Trophoblast cell (in vitro differentiated cells and primary cell): ENCODE measurements around the gene ASCC1.

Source experiments
- DNase-seq, 2 donors: peaks; one replicate each; pipeline ENCODE4 v3.0.0-alpha.2; 2016
- H2AFZ ChIP-seq: 2 replicates; pipeline ENCODE4 v1.6.1; 2013; ENCODE audit warnings: low read length, moderate library complexity, mild to moderate bottlenecking; ENCODE audit not compliant: insufficient read depth, poor library complexity
- H2AK5ac ChIP-seq: 2 replicates; pipeline ENCODE4 v1.6.1; 2013; ENCODE audit warnings: mild to moderate bottlenecking, low read length
- H2BK120ac ChIP-seq: 2 replicates; pipeline ENCODE4 v1.6.1; 2013; ENCODE audit warnings: low read length, mild to moderate bottlenecking, moderate library complexity; ENCODE audit not compliant: insufficient read depth, poor library complexity
- H2BK12ac ChIP-seq: 2 replicates; pipeline ENCODE4 v1.6.1; 2013; ENCODE audit warnings: mild to moderate bottlenecking, low read length, moderate library complexity
- H2BK5ac ChIP-seq: 2 replicates; pipeline ENCODE4 v1.6.1; 2013; ENCODE audit warnings: low read length, low read depth, moderate library complexity, mild to moderate bottlenecking; ENCODE audit not compliant: poor library complexity
- H3K14ac ChIP-seq: 2 replicates; pipeline ENCODE4 v1.6.1; 2013; ENCODE audit warnings: mild to moderate bottlenecking, low read length
- H3K18ac ChIP-seq: 2 replicates; pipeline ENCODE4 v1.6.1; 2013; ENCODE audit warnings: mild to moderate bottlenecking, low read length
- H3K23ac ChIP-seq: 2 replicates; pipeline ENCODE4 v1.6.1; 2013; ENCODE audit warnings: low read length
- H3K27ac ChIP-seq: 2 replicates; pipeline ENCODE4 v1.5.1; 2013; ENCODE audit warnings: low read depth, mild to moderate bottlenecking, inconsistent platforms, low read length, moderate library complexity
- H3K27me3 ChIP-seq: 2 replicates; pipeline ENCODE4 v1.6.1; 2013; ENCODE audit warnings: inconsistent platforms, mild to moderate bottlenecking, low read length, moderate library complexity; ENCODE audit not compliant: insufficient read depth
- H3K36me3 ChIP-seq, 2 experiments: 1 replicate in 1 of 2; 2 replicates in 1 of 2; pipeline ENCODE4 v1.6.1; 2013; ENCODE audit warnings: low read length in 2 of 2, mild to moderate bottlenecking in 2 of 2, moderate library complexity in 1 of 2; ENCODE audit not compliant: insufficient read depth in 2 of 2, control insufficient read depth in 1 of 2
- H3K4ac ChIP-seq: 2 replicates; pipeline ENCODE4 v1.6.1; 2013; ENCODE audit warnings: low read depth, mild to moderate bottlenecking, low read length, moderate library complexity
- H3K4me1 ChIP-seq, 2 experiments: 1 replicate in 1 of 2; 2 replicates in 1 of 2; pipeline ENCODE4 v1.6.1; 2013; ENCODE audit warnings: low read length in 2 of 2, mild to moderate bottlenecking in 2 of 2, moderate library complexity in 1 of 2; ENCODE audit not compliant: insufficient read depth in 2 of 2, control insufficient read depth in 1 of 2
- H3K4me2 ChIP-seq: 2 replicates; pipeline ENCODE4 v1.6.1; 2013; ENCODE audit warnings: inconsistent platforms, mild to moderate bottlenecking, low read length, moderate library complexity
- H3K4me3 ChIP-seq: 2 replicates; pipeline ENCODE4 v1.5.1; 2013; ENCODE audit warnings: mild to moderate bottlenecking, low read depth, low read length, inconsistent platforms
- H3K79me1 ChIP-seq: one replicate; pipeline ENCODE4 v1.6.1; 2013; ENCODE audit warnings: low read length
- H3K79me2 ChIP-seq: 2 replicates; pipeline ENCODE4 v1.6.1; 2013; ENCODE audit warnings: low read length, mild to moderate bottlenecking; ENCODE audit not compliant: control insufficient read depth, insufficient read depth, poor library complexity
- H3K9ac ChIP-seq: 2 replicates; pipeline ENCODE4 v1.6.1; 2013; ENCODE audit warnings: mild to moderate bottlenecking, low read length
- H3K9me3 ChIP-seq: 2 replicates; pipeline ENCODE4 v1.6.1; 2013; ENCODE audit warnings: low read depth, mild to moderate bottlenecking, control low read depth, inconsistent platforms, low read length; ENCODE audit not compliant: insufficient read depth
- H4K12ac ChIP-seq: 2 replicates; pipeline ENCODE4 v1.6.1; 2013; ENCODE audit warnings: low read depth, mild to moderate bottlenecking, low read length, moderate library complexity
- H4K8ac ChIP-seq: 2 replicates; pipeline ENCODE4 v1.6.1; 2013; ENCODE audit warnings: low read depth, mild to moderate bottlenecking, low read length, moderate library complexity
- H4K91ac ChIP-seq: one replicate; pipeline ENCODE4 v1.6.1; 2013; ENCODE audit warnings: low read depth, mild to moderate bottlenecking, low read length, moderate library complexity
- WGBS: extraction: QIAGEN DNeasy Blood & Tissue Kit; methylation state at CpG from one replicate; pipeline ENCODE4 v1.1.7; 2013; ENCODE audit warnings: missing lambda C conversion rate; ENCODE audit not compliant: insufficient read length, insufficient coverage; ENCODE audit errors: extremely low coverage; 5-methylcytosine and 5-hydroxymethylcytosine counted together

The ASCC1 gene

DNA sequence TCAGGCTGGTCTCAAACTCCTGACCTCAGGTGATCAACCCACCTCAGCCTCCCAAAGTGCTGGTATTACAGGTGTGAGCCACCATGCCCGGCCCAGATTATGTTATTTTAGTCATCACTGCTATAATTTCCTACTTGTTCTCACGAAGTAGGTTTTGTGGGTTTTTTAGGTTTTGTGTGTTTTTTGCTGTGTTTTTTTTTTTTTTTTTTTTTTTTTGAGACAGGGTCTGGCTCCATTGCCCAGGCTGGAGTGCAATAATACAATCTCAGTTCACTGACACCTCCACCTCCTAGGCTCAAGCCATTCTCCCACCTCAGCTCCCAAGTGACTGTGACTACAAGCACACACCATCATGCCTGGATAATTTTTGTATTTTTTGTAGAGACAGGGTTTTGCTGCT, 21.1 kb downstream of the ASCC1 start:
- no peak for DNase-seq
- no peak overlapping the region for H3K9ac ChIP-seq
- no peak overlapping the region for H3K4me3 ChIP-seq
- no peak overlapping the region for H3K4ac ChIP-seq
- H2AFZ ChIP-seq, result no peak overlapping the region
- H3K4me2 ChIP-seq, result no peak overlapping the region
- no peaks in the 10 kb centered on the region for H3K27me3 ChIP-seq
- H3K14ac ChIP-seq, result no peak overlapping the region
- H3K36me3 ChIP-seq, result peaks cover 1 to 9% of the 10 kb centered on the region in 2 experiments
- WGBS, result no CpG with 5 or more reads among the region's 2 CpGs
- no peak overlapping the region for H4K12ac ChIP-seq
- no peak overlapping the region for H3K27ac ChIP-seq
- no peak overlapping the region for H2BK120ac ChIP-seq
- H3K4me1 ChIP-seq, result peaks cover 3 to 4% of the 10 kb centered on the region in 2 experiments
- no peaks in the 10 kb centered on the region for H3K9me3 ChIP-seq
- H4K91ac ChIP-seq, result no peak overlapping the region
- H3K79me2 ChIP-seq, result no peaks in the 10 kb centered on the region
- no peak overlapping the region for H3K23ac ChIP-seq
- no peak overlapping the region for H2BK12ac ChIP-seq
- no peak overlapping the region for H3K18ac ChIP-seq
- H2AK5ac ChIP-seq, result no peak overlapping the region
- no peak overlapping the region for H4K8ac ChIP-seq
- H2BK5ac ChIP-seq, result no peak overlapping the region
- peaks cover 13% of the 10 kb centered on the region for H3K79me1 ChIP-seq

DNA sequence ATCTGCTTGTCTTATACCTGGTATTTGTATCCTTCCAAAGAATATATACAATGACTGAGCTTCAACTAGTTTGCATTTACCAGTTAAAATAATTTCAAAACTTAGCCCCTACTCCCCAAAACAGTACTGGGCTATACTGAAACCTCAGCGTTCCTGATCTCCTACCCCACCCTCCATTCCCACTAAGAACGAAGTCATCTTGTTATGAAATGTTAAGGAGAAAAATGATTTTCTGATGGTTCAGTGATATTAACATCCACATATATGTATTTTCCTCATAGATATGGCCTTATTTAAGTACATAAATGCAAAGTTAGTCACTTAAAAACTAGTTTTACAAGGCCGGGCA, 29.1 kb downstream of the ASCC1 start:
- Histone ChIP-seq H3K23ac (no peak overlapping the region), H4K91ac (no peak overlapping the region), H3K4me1 (no peaks in the 10 kb centered on the region), H3K9ac (no peak overlapping the region), H2BK120ac (no peak overlapping the region), H2AFZ (no peak overlapping the region), H4K8ac (no peak overlapping the region), H3K14ac (no peak overlapping the region), H3K79me2 (no peaks in the 10 kb centered on the region), H3K4ac (no peak overlapping the region), H3K27me3 (no peaks in the 10 kb centered on the region), H3K4me3 (no peak overlapping the region), H4K12ac (no peak overlapping the region), H2AK5ac (no peak overlapping the region), H3K18ac (no peak overlapping the region), H3K4me2 (no peak overlapping the region), H2BK12ac (no peak overlapping the region), H3K9me3 (peaks cover 2% of the 10 kb centered on the region), H3K27ac (no peak overlapping the region), H3K36me3 (peaks cover 5 to 6% of the 10 kb centered on the region in 2 experiments), H2BK5ac (no peak overlapping the region), H3K79me1 (no peaks in the 10 kb centered on the region)
- no CpG with 5 or more reads among the region's 3 CpGs for WGBS
- DNase-seq, result no peak

DNA sequence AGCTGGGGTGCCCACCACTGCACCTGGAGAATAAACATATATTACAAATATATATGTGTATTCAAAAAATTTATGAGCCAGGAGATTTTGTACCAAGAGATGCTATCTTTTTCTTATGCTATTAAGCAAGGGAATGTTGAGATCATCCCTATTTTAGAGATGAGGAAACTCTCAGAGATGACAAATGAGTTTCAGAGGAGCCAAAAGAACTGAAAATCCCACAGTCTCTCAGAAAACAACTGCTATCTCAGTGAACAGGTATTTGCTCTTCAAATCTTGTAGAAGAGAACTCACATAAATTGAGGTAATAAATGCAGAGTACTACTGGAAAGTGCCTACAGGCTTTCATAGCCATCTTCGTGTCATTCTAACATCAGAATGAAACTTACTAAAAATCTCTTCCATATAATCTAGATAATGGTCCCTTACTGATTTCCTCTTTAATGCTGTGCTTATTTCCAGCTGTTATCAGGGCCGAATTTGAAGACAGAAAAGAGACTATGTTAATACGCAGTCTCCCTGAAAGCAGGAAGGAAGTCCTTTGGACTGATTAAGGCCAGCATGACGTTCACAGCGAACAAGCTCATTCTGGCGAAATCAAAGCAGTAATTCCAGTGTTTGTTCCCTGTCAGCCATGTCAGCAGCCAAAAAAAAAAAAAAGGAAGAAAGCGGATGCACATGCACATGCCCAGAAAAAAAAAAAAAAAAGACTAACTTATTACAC, 29.7 kb downstream of the ASCC1 start:
- H2BK120ac ChIP-seq, result no peak overlapping the region
- H3K4me3 ChIP-seq, result no peak overlapping the region
- no peak overlapping the region for H3K4me2 ChIP-seq
- DNase-seq, result peak; percentile 5 to 55
- no peak overlapping the region for H3K4ac ChIP-seq
- H2AFZ ChIP-seq, result no peak overlapping the region
- H4K91ac ChIP-seq, result no peak overlapping the region
- no peaks in the 10 kb centered on the region for H3K27me3 ChIP-seq
- H2BK5ac ChIP-seq, result no peak overlapping the region
- H4K12ac ChIP-seq, result no peak overlapping the region
- no peak overlapping the region for H3K18ac ChIP-seq
- H3K27ac ChIP-seq, result no peak overlapping the region
- H3K9ac ChIP-seq, result no peak overlapping the region
- no peak overlapping the region for H3K23ac ChIP-seq
- H3K36me3 ChIP-seq, result peaks cover 5 to 9% of the 10 kb centered on the region in 2 experiments
- WGBS, result no CpG with 5 or more reads among the region's 7 CpGs
- H3K4me1 ChIP-seq, result no peaks in the 10 kb centered on the region
- no peak overlapping the region for H2AK5ac ChIP-seq
- no peaks in the 10 kb centered on the region for H3K79me2 ChIP-seq
- no peak overlapping the region for H2BK12ac ChIP-seq
- H3K14ac ChIP-seq, result no peak overlapping the region
- peaks cover 2% of the 10 kb centered on the region for H3K9me3 ChIP-seq
- H4K8ac ChIP-seq, result no peak overlapping the region
- no peaks in the 10 kb centered on the region for H3K79me1 ChIP-seq

DNA sequence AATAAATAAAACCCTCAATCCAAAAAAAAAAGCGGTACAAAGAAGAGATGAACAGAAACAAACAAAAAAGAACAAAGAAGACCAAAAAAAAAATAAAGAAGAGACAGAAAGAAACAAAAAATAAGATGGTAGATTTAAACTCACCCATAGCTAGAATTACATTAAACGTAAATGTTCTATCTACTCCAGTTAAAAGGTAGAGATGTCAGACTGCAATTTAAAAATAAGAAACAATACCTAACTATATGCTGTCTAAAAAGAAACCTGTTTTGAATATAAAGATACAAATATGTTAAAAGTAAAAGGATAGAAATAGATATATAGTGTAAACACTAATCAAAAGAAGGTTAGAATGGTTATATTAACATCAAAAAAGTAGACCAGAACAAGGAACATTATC, 31.9 kb downstream of the ASCC1 start:
- WGBS, result no CpG with 5 or more reads among the region's 2 CpGs
- no peak overlapping the region for H2BK5ac ChIP-seq
- H4K12ac ChIP-seq, result no peak overlapping the region
- H3K79me2 ChIP-seq, result no peaks in the 10 kb centered on the region
- DNase-seq, result no peak
- H2AK5ac ChIP-seq, result no peak overlapping the region
- no peak overlapping the region for H4K91ac ChIP-seq
- no peak overlapping the region for H2BK12ac ChIP-seq
- H3K36me3 ChIP-seq, result peaks cover 2 to 9% of the 10 kb centered on the region in 2 experiments
- H4K8ac ChIP-seq, result no peak overlapping the region
- no peaks in the 10 kb centered on the region for H3K9me3 ChIP-seq
- no peak overlapping the region for H3K23ac ChIP-seq
- H3K4me3 ChIP-seq, result no peak overlapping the region
- H2BK120ac ChIP-seq, result no peak overlapping the region
- no peaks in the 10 kb centered on the region for H3K4me1 ChIP-seq
- H2AFZ ChIP-seq, result no peak overlapping the region
- H3K27me3 ChIP-seq, result no peaks in the 10 kb centered on the region
- no peaks in the 10 kb centered on the region for H3K79me1 ChIP-seq
- no peak overlapping the region for H3K9ac ChIP-seq
- no peak overlapping the region for H3K18ac ChIP-seq
- no peak overlapping the region for H3K14ac ChIP-seq
- H3K4me2 ChIP-seq, result no peak overlapping the region
- no peak overlapping the region for H3K27ac ChIP-seq
- H3K4ac ChIP-seq, result no peak overlapping the region
